Skeletal muscle satellite cell (primary cell): ENCODE data around the gene SLU7.

Experiments
- H3K27me3 ChIP-seq: 2 replicates; pipeline ENCODE4 v1.7.0; 2013; ENCODE audit warnings: low read length; ENCODE audit not compliant: control insufficient read depth, insufficient read depth
- H3K36me3 ChIP-seq: 2 replicates; pipeline ENCODE4 v1.7.0; 2013; ENCODE audit warnings: mild to moderate bottlenecking, control low read depth, low read length; ENCODE audit not compliant: insufficient read depth
- H3K4me1 ChIP-seq: 2 replicates; pipeline ENCODE4 v1.7.0; 2013; ENCODE audit warnings: low read length; ENCODE audit not compliant: control insufficient read depth, insufficient read depth
- H3K4me2 ChIP-seq: 2 replicates; pipeline ENCODE4 v1.7.0; 2013; ENCODE audit warnings: mild to moderate bottlenecking, low read length
- H3K4me3 ChIP-seq: 2 replicates; pipeline ENCODE4 v1.7.0; 2013; ENCODE audit warnings: low read length
- H3K9ac ChIP-seq: 2 replicates; pipeline ENCODE4 v1.7.0; 2013; ENCODE audit warnings: mild to moderate bottlenecking, low read depth, low read length, moderate library complexity
- H3K9me3 ChIP-seq: replicated peaks from 2 replicates; pipeline ENCODE4 v1.7.0; 2013; ENCODE audit warnings: mild to moderate bottlenecking, control low read depth, low read length

The SLU7 gene

GRCh38 chr5:160395111-160395510, 23.8 kb downstream of the SLU7 start:
- Histone ChIP-seq H3K4me1 (peaks cover 4% of the 10 kb centered on the region), H3K9ac (no peak overlapping the region), H3K4me3 (no peak overlapping the region), H3K4me2 (no peak overlapping the region), H3K36me3 (peaks cover 5% of the 10 kb centered on the region), H3K9me3 (no peaks in the 10 kb centered on the region), H3K27me3 (no peaks in the 10 kb centered on the region)

GRCh38 chr5:160390787-160391696, 27.8 kb downstream of the SLU7 start:
- Histone ChIP-seq H3K27me3 (no peaks in the 10 kb centered on the region), H3K9me3 (peaks cover 5% of the 10 kb centered on the region), H3K36me3 (peaks cover 5% of the 10 kb centered on the region), H3K4me1 (no peaks in the 10 kb centered on the region), H3K4me2 (no peak overlapping the region), H3K4me3 (no peak overlapping the region), H3K9ac (no peak overlapping the region)

- H3K36me3 ChIP-seq: no peaks in the 10 kb centered on the region
- no peak overlapping the region for H3K4me3 ChIP-seq
- no peaks in the 10 kb centered on the region for H3K27me3 ChIP-seq
- no peak overlapping the region for H3K4me2 ChIP-seq
- H3K9me3 ChIP-seq: peaks cover 5% of the 10 kb centered on the region
- H3K9ac ChIP-seq: no peak overlapping the region
- H3K4me1 ChIP-seq: no peaks in the 10 kb centered on the region
Measured at GRCh38 chr5:160387445-160387844, 31.4 kb downstream of the SLU7 start.

DNA sequence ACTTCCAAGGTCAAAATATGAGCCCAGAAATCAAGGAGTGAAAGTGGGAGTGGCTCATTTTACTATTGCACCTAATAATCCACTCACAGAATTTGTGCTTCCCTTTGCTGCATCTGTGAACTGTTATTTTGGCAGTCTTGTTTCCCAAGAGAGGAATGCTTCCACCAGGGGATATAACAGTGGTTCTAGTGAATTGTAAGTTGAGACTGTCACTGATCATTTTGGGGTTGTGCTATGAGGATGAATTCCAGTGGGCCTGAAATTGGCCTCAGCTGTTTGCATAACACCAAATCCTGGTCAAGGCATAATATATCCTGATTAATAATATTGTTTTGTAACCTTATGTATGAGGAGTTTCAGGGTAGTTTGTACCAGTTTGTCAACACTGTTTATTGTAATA, 33.4 kb downstream of the SLU7 start:
- H3K4me3 ChIP-seq: no peak overlapping the region
- H3K9ac ChIP-seq: no peak overlapping the region
- peaks cover 5% of the 10 kb centered on the region for H3K9me3 ChIP-seq
- no peaks in the 10 kb centered on the region for H3K36me3 ChIP-seq
- no peaks in the 10 kb centered on the region for H3K4me1 ChIP-seq
- H3K27me3 ChIP-seq: no peaks in the 10 kb centered on the region
- H3K4me2 ChIP-seq: no peak overlapping the region

- no peak overlapping the region for H3K4me3 ChIP-seq
- H3K4me2 ChIP-seq: no peak overlapping the region
- no peaks in the 10 kb centered on the region for H3K4me1 ChIP-seq
- no peaks in the 10 kb centered on the region for H3K27me3 ChIP-seq
- H3K9ac ChIP-seq: no peak overlapping the region
- no peaks in the 10 kb centered on the region for H3K36me3 ChIP-seq
- peaks cover 5% of the 10 kb centered on the region for H3K9me3 ChIP-seq
Measured at GRCh38 chr5:160384681-160385080, 34.2 kb downstream of the SLU7 start.

DNA sequence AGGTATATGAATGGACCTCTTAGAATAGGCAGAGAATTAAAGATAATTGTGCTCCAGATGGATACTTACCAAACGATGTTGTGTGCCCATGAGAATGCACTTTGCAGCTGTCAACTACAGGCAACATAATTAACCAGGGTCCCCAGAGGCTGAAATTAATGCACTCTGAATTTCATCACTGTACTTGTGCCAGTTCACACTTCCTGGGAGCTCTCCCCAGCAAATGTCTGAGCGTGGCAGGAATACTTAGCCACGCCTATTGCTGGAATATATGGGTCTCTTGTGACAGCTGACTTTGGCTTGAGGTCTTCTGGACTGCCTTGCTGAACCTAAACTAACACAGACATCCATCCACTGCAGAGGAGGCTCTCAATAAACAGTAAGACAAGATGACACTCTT, 36.5 kb downstream of the SLU7 start:
- Histone ChIP-seq H3K9me3 (no peaks in the 10 kb centered on the region), H3K4me3 (no peak overlapping the region), H3K9ac (no peak overlapping the region), H3K36me3 (no peaks in the 10 kb centered on the region), H3K27me3 (no peaks in the 10 kb centered on the region), H3K4me2 (no peak overlapping the region), H3K4me1 (no peaks in the 10 kb centered on the region)

- Histone ChIP-seq H3K4me2 (no peak overlapping the region), H3K36me3 (no peaks in the 10 kb centered on the region), H3K9ac (no peak overlapping the region), H3K4me3 (no peak overlapping the region), H3K9me3 (no peaks in the 10 kb centered on the region), H3K27me3 (peaks cover 5% of the 10 kb centered on the region), H3K4me1 (no peaks in the 10 kb centered on the region)
Measured at GRCh38 chr5:160380041-160380440, 38.8 kb downstream of the SLU7 start.

GRCh38 chr5:160379511-160379910, 39.4 kb downstream of the SLU7 start:
- Histone ChIP-seq H3K9me3 (no peaks in the 10 kb centered on the region), H3K9ac (no peak overlapping the region), H3K36me3 (no peaks in the 10 kb centered on the region), H3K4me3 (no peak overlapping the region), H3K4me2 (no peak overlapping the region), H3K27me3 (peaks cover 10% of the 10 kb centered on the region), H3K4me1 (no peaks in the 10 kb centered on the region)

- Histone ChIP-seq H3K4me3 (no peak overlapping the region), H3K9me3 (no peaks in the 10 kb centered on the region), H3K27me3 (peaks cover 22% of the 10 kb centered on the region), H3K36me3 (no peaks in the 10 kb centered on the region), H3K4me2 (no peak overlapping the region), H3K9ac (no peak overlapping the region), H3K4me1 (no peaks in the 10 kb centered on the region)
Measured at GRCh38 chr5:160378330-160378729, 40.6 kb downstream of the SLU7 start.

GRCh38 chr5:160377651-160378050, 41.2 kb downstream of the SLU7 start:
- Histone ChIP-seq H3K4me3 (no peak overlapping the region), H3K36me3 (no peaks in the 10 kb centered on the region), H3K9ac (no peak overlapping the region), H3K4me1 (no peaks in the 10 kb centered on the region), H3K9me3 (no peaks in the 10 kb centered on the region), H3K27me3 (peaks cover 29% of the 10 kb centered on the region), H3K4me2 (no peak overlapping the region)

- H3K9me3 ChIP-seq: no peaks in the 10 kb centered on the region
- no peak overlapping the region for H3K4me2 ChIP-seq
- H3K4me1 ChIP-seq: no peaks in the 10 kb centered on the region
- no peaks in the 10 kb centered on the region for H3K36me3 ChIP-seq
- H3K4me3 ChIP-seq: no peak overlapping the region
- H3K27me3 ChIP-seq: peaks cover 39% of the 10 kb centered on the region
- H3K9ac ChIP-seq: no peak overlapping the region
Measured at GRCh38 chr5:160376416-160376815, 42.5 kb downstream of the SLU7 start.

- H3K9me3 ChIP-seq: no peaks in the 10 kb centered on the region
- no peak overlapping the region for H3K9ac ChIP-seq
- no peaks in the 10 kb centered on the region for H3K36me3 ChIP-seq
- H3K4me3 ChIP-seq: no peak overlapping the region
- peaks cover 2% of the 10 kb centered on the region for H3K4me1 ChIP-seq
- no peak overlapping the region for H3K4me2 ChIP-seq
- H3K27me3 ChIP-seq: peaks cover 44% of the 10 kb centered on the region
Measured at GRCh38 chr5:160375701-160376100, 43.2 kb downstream of the SLU7 start.
